Effector memory CD8-positive, alpha-beta T cell (primary cell): Measurements from ENCODE around the gene C11orf54.

Source experiments
- ATAC-seq: fragments of 150-1000 bp; cut with Tn5 transposase; replicated peaks from 2 replicates; pipeline ENCODE4 v1.10.0; 2021; ENCODE audit warnings: mild to moderate bottlenecking, moderate library complexity
- DNase-seq, 3 experiments: peaks; one replicate each; pipeline ENCODE4 v3.0.0; 2021
- H3K27ac Mint-ChIP-seq, 2 donors: one replicate each; pipeline ENCODE4 v1.8.0; 2022; ENCODE audit warnings: mild to moderate bottlenecking in 2 of 2, mixed read lengths in 2 of 2, moderate library complexity in 2 of 2
- H3K27me3 Mint-ChIP-seq, 2 donors: one replicate each; pipeline ENCODE4 v1.8.0; 2022; ENCODE audit warnings: mixed read lengths in 2 of 2
- H3K36me3 Mint-ChIP-seq: one replicate; pipeline ENCODE4 v1.8.0; 2022; ENCODE audit warnings: mild to moderate bottlenecking, moderate library complexity, mixed read lengths; ENCODE audit not compliant: insufficient read depth
- H3K4me1 Mint-ChIP-seq, 2 donors: one replicate each; pipeline ENCODE4 v1.8.0; 2022; ENCODE audit warnings: low read depth in 2 of 2, mixed read lengths in 2 of 2
- H3K4me3 Mint-ChIP-seq, 2 donors: one replicate each; pipeline ENCODE4 v1.8.0; 2022; ENCODE audit warnings: mild to moderate bottlenecking in 2 of 2, mixed read lengths in 2 of 2, moderate library complexity in 2 of 2
- H3K9me3 Mint-ChIP-seq, 2 donors: one replicate each; pipeline ENCODE4 v1.8.0; 2022; ENCODE audit warnings: mixed read lengths in 2 of 2

C11orf54 gene

DNA sequence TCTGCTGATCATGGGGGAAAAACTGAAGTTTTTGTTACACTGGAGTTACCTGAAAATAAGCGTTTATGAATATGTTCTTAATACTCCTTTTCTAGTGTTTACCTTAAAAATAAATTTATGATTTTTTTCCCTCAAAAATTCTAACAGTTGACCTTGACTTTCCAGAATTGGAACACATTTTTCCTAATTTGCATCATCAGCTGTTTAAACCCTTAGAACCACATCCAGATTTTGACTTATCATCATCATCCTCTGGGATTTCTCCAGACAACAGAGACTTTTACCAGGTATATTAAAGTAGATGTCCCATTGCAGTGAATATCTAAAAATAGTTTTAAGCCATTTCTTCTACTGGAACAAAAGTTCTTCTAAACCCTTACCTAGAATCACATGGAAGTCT lies 17.4 kb upstream of the C11orf54 start:
- H3K4me3 Mint-ChIP-seq = no peak overlapping the region
- no peak for ATAC-seq
- no peaks in the 10 kb centered on the region for H3K4me1 Mint-ChIP-seq
- DNase-seq = no peak
- H3K27me3 Mint-ChIP-seq = no peaks in the 10 kb centered on the region
- H3K36me3 Mint-ChIP-seq = peaks cover 39% of the 10 kb centered on the region
- H3K27ac Mint-ChIP-seq = peak overlapping the region in 1 of 2 donors; percentile 67
- no peaks in the 10 kb centered on the region for H3K9me3 Mint-ChIP-seq

DNA sequence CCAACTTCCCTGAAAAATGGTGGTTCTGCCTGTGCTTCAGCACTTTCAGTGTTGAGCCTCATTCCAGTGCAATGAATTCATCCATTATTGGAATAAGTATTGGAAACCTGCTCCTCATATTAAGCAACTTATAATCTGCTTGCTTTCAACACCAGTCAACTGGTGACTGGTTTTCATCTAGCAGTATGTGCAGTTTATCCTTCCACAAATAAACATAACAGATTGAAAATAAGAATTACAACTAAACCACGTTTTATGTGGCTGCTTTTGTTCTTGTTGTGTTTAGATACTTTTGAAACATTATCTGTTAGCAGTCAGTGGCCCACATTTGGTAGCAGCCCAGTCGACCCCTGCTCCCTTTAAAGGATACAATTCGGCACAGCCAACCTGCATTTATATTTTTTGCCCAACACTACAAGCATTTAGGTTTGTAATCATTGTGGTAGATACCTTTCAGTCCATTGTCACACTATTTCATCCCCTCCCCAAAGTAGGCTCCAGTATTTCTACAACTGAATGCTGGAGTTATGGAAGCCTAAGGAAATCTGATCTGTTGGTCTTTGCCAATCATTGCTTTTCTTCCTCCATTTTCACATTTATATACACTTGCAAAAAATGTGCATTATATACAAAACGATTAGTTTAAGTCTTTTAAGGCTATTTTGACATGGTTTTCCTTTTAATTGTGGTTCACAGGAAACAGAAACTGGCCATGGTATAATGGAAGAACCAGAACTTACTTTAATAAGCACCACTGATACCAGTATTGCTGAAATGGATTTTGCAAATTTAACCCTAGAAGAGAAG lies 13.3 kb upstream of the C11orf54 start:
- H3K36me3 Mint-ChIP-seq = peaks cover 69% of the 10 kb centered on the region
- no peaks in the 10 kb centered on the region for H3K27me3 Mint-ChIP-seq
- ATAC-seq = no peak
- no peak for DNase-seq
- H3K4me3 Mint-ChIP-seq = no peak overlapping the region
- peak overlapping the region; percentile 52 to 79 for H3K27ac Mint-ChIP-seq
- H3K4me1 Mint-ChIP-seq = peaks cover 0 to 7% of the 10 kb centered on the region in 2 donors
- H3K9me3 Mint-ChIP-seq = no peaks in the 10 kb centered on the region

DNA sequence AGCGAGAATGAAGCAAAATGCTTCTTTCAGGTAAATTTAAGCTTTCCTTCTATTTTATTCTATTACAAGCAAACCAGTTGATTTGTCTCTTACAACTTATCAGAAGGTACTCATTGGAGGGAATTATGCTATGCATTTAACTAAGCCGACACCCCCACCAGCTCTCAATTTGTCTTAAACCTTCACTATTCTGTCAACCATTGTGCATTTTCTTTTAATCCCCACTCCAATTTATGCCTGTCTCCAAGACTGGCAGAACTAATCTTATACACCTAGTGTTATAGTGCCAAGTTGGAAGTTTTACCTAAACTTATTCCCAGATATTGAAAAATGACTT lies 12.7 kb upstream of the C11orf54 start:
- peaks cover 74% of the 10 kb centered on the region for H3K36me3 Mint-ChIP-seq
- no peak overlapping the region for H3K4me3 Mint-ChIP-seq
- H3K27me3 Mint-ChIP-seq = no peaks in the 10 kb centered on the region

DNA sequence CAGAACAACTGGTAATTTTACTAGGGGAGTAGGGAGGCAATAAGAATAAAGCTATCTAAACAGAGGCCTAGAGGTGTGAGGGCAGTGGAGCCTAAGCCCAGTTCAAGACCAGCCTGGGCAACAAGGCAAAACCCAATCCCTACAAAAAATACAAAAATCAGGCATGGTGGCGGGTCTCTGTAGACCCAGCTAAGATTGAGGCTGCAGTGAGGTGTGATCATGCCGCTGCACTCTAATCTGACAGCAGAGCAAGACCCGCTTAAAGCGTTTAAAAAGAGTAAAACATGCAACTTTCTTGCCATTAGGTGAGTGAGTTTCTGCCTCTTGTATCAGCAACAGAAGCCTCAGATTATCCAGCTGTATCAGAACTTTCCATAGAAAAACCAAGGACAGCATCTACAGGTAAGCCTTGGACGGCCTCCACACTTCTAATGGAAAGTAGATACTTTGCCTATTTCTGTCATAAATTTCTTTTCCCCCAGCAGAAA lies 12.3 kb upstream of the C11orf54 start:
- ATAC-seq (no peak), DNase-seq (no peak)
- peaks cover 2 to 15% of the 10 kb centered on the region in 2 donors for H3K4me1 Mint-ChIP-seq
- H3K27me3 Mint-ChIP-seq = no peaks in the 10 kb centered on the region
- no peaks in the 10 kb centered on the region for H3K9me3 Mint-ChIP-seq
- no peak overlapping the region for H3K4me3 Mint-ChIP-seq
- no peak overlapping the region for H3K27ac Mint-ChIP-seq
- H3K36me3 Mint-ChIP-seq = peaks cover 77% of the 10 kb centered on the region

More for the DNA sequence above, 12.7 kb upstream of the C11orf54 start:
- ATAC-seq (no peak), DNase-seq (no peak)
- Mint-ChIP-seq H3K27ac (peak overlapping the region; percentile 52 to 79), H3K9me3 (no peaks in the 10 kb centered on the region), H3K4me1 (peaks cover 2 to 13% of the 10 kb centered on the region in 2 donors)

DNA sequence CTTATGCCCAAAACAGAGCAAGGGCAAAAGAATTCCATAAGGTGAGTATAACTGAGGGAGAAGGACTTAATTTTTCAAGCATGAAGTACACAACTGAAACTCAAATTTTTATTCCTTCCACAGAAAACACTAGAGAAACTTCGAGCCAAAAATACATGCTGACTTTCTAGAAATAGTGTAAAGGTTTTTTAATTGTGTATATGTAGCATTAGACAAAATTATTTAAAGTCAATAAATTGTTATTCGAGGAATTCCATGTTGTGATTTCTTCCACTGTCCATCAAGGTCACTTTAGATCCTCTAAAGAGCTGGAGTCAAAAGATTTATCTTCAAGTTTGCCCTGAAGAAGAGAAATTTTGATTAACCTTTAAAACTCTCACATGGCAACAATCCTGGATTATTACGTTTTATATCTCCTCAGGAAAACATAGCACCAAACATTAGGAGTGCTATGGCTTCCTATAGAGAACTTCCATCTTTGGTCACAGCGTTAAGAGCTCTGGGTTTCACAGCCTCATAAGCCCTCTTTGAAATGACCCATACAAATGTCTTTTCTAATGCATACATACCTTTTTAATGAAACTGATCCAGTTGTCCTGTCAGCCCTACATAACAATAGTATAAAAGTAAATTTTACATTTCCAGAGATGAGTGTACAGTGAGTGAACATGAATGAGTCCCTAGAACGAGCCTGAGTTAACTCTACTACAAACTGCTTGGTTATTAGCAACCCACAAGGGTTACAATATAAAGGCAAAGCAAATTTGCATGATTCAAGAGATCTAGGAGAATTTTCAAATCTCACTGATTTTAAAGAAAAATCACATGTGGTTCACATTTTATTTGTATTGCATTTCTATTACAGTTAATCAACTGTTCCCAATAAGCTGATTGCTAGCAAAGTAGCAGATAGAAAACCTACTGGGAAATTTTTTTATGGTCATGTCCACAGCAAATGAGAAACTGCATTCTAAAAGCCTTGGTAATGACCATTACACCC lies 11.1 kb upstream of the C11orf54 start:
- Mint-ChIP-seq H3K27me3 (no peaks in the 10 kb centered on the region), H3K27ac (peak overlapping the region in 1 of 2 donors; percentile 38), H3K36me3 (peaks cover 86% of the 10 kb centered on the region), H3K4me1 (peaks cover 10 to 27% of the 10 kb centered on the region in 2 donors), H3K9me3 (no peaks in the 10 kb centered on the region), H3K4me3 (no peak overlapping the region)
- DNase-seq = no peak
- no peak for ATAC-seq

DNA sequence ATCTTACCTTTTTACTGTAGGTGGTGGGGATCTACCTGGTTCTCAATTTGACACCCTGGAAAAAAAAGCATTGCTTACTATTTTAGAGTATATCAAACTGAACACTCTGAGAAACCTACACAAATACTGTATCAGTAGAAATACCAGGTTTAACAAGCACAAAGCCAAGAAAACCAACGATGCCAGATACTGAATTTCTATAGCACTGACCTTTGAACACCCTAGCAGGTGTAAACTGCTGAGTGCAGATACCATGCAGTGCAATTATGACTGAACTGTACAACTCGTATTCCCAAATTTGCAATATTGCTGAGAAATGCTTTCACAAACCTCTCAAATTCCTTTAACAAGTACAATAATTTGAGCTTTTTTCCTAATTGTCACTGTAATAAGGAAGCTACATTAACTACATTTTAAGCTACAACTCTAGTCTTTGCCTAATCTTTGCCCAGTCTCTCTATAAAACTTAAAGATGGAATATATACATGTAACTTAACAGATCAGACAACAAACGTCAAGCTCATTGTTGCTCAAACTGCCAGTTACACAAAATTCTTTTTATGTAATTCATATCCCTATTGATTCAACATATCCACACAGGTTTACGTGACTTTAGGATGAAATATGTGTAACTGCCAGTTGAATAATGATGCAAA lies 9.1 kb upstream of the C11orf54 start:
- ATAC-seq (no peak), DNase-seq (no peak)
- H3K27me3 Mint-ChIP-seq = no peaks in the 10 kb centered on the region
- peaks cover 20 to 42% of the 10 kb centered on the region in 2 donors for H3K4me1 Mint-ChIP-seq
- peaks cover 99% of the 10 kb centered on the region for H3K36me3 Mint-ChIP-seq
- no peaks in the 10 kb centered on the region for H3K9me3 Mint-ChIP-seq
- H3K27ac Mint-ChIP-seq = peak overlapping the region; percentile 59 to 72
- H3K4me3 Mint-ChIP-seq = no peak overlapping the region

DNA sequence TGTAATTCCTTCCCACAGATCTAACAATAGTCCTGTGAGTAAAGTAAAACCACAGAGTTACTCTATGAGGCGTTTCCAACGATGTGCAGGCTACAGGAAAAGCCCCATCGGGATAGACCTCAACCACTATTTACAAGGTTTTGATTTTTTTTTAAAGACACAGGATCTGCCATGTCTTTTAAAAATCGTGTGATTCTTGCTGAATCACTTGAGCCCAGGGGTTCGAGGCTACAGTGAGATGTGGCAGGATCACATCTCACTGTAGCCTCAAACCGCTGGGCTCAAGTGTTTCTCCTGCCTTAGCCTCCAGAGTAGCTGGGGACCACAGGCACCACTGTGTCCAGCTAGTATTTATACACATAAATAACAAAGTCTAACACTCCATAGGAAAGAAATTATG lies 8.0 kb upstream of the C11orf54 start:
- no peak overlapping the region for H3K4me3 Mint-ChIP-seq
- no peaks in the 10 kb centered on the region for H3K27me3 Mint-ChIP-seq
- ATAC-seq (no peak), DNase-seq (no peak)
- peaks cover 99% of the 10 kb centered on the region for H3K36me3 Mint-ChIP-seq
- peak overlapping the region; percentile 59 to 72 for H3K27ac Mint-ChIP-seq
- H3K4me1 Mint-ChIP-seq = peaks cover 28 to 52% of the 10 kb centered on the region in 2 donors
- H3K9me3 Mint-ChIP-seq = no peaks in the 10 kb centered on the region

DNA sequence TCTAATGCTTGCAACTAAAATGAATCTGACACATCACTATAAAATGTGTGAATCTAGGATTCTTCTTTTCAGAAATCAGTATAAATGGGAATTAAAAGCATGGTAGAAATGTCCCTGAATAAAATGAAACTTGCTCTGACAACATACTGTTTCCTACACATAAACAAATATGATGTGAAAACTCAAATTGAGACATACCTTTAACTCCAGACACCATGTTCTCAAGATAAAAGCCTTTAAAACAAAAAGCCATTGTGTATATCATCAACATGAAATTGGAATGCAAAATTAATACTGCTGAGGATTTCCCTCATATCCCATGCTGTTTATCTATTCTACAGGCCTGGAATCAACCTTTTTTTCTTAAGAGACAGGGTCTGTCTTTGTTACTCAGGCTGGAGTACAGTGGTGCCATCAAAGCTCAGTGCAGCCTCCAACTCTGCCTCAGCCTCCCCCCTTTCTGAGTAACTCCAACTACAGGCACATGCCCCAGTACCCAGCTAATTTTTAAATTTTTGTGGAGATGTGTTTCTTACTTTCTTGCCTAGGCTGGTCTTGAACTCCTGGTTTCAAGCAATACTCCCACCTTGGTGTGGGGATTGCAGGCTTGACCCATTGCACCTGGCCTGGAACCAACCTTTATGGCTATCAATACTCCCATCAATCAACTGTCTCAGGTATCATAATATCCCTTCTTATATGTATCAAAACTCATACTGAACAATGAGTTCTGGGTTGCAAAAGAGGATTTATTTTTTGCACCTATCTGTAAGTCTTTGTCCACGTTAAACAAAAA lies 6.8 kb upstream of the C11orf54 start:
- ATAC-seq (no peak), DNase-seq (no peak)
- Mint-ChIP-seq H3K27ac (peak overlapping the region; percentile 98 to 100), H3K4me1 (peaks cover 39 to 63% of the 10 kb centered on the region in 2 donors), H3K9me3 (no peaks in the 10 kb centered on the region), H3K4me3 (peak overlapping the region in 1 of 2 donors; percentile 22), H3K27me3 (no peaks in the 10 kb centered on the region), H3K36me3 (peaks cover 99% of the 10 kb centered on the region)

DNA sequence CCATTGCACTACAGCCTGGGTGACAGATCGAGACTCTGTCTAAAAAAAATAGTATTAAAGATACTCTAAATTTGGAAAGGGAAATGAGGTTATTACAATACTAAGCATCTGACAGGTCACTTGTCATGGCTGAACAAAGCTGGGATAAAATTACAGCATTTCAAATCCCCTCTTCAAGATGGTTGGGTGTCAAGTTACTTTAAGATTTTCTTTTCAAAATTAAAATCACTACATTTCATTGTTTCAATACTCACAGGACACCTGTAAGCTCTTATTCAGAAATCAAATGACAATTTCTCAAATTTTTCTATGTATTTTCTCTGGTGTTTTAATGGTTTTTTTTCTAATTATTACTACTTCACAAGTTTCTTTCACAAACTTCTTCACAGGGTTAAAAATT lies 5.8 kb upstream of the C11orf54 start:
- H3K36me3 Mint-ChIP-seq = peaks cover 99% of the 10 kb centered on the region

DNA sequence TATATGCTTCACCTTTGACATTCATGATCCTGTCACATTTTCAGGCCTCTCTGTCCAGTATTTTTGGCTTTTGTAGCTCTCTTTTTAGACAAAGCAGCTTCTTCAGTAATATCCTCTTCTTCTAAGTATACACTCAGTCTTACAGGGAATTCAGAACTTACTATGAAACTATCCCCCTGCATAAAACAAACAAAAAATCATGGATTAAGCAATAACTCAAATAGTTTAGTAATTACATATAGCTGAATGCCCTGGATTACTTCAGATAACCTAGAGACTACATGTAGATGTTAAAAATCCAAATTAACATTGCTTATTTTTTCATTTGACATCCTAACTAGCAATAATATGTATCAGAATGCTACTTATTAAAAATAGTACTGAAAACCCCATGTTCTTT lies 5.3 kb upstream of the C11orf54 start:
- peak overlapping the region in 1 of 2 donors; percentile 96 for H3K4me3 Mint-ChIP-seq
- H3K36me3 Mint-ChIP-seq = peaks cover 99% of the 10 kb centered on the region
- no peaks in the 10 kb centered on the region for H3K27me3 Mint-ChIP-seq
- H3K4me1 Mint-ChIP-seq = peaks cover 51 to 78% of the 10 kb centered on the region in 2 donors
- H3K27ac Mint-ChIP-seq = peak overlapping the region; percentile 98 to 100
- DNase-seq (no peak), ATAC-seq (no peak)
- no peaks in the 10 kb centered on the region for H3K9me3 Mint-ChIP-seq

More for the DNA sequence above, 5.8 kb upstream of the C11orf54 start:
- no peak for DNase-seq
- H3K27ac Mint-ChIP-seq = peak overlapping the region; percentile 98 to 100
- no peak overlapping the region for H3K4me3 Mint-ChIP-seq
- H3K4me1 Mint-ChIP-seq = peaks cover 46 to 73% of the 10 kb centered on the region in 2 donors
- no peak for ATAC-seq
- no peaks in the 10 kb centered on the region for H3K27me3 Mint-ChIP-seq
- no peaks in the 10 kb centered on the region for H3K9me3 Mint-ChIP-seq

DNA sequence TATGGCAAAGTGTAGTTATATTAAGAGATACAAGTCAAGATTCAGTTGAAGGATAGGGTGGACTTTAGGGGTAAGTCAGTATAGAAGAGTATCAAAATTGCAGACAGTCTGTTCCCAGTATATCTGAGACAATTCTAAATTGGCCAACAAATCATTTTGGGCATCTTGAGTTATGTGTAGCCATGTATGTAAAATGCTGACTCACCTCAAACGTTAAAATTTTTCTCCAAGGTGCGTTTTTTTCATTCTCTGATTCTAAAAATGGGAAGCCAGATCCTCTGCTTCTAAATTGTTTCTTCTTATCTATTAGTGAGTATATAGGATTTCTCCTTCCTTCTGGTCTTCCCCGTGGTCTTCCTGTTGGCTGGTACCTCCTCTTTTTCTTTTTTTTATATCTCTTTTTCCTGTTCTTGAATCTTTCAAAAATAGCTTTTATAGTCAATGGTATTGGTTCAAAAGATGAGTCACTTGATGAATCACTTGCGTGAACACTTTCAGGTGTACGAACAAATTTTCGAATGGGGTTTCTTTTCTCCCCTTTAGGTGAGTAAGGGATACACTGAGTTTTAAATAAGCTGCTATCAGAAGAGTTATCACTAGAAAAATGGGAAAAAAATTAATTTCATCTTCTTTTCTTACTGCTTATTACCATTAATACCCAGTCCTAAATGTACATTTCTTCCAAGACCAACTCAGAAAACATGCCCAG lies 3.4 kb upstream of the C11orf54 start:
- Mint-ChIP-seq H3K4me1 (peaks cover 56 to 72% of the 10 kb centered on the region in 2 donors), H3K27ac (peak overlapping the region; percentile 98 to 100), H3K27me3 (no peaks in the 10 kb centered on the region), H3K9me3 (no peaks in the 10 kb centered on the region), H3K36me3 (peaks cover 93% of the 10 kb centered on the region), H3K4me3 (peak overlapping the region; percentile 96 to 98)
- DNase-seq = no peak
- no peak for ATAC-seq

DNA sequence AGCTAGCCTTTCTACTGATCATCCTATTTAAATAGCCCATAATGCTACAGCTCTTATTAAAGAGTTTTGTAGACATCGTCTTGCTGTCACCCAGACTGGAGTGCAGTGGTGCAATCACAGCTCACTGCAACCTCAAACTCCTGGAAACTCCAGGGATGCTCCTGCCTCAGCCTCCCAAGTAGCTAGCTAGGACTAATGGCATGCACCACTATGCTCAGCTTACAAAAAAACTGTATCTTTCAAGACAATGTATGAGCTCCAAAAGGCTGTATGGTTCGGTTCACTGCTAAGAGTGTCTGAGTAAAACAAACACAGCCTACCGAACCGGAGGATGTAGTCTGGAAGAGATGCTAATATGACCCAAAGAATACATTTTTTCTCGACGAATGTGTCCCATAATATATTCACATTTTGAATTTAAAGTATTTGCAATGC lies 2.8 kb upstream of the C11orf54 start:
- peaks cover 90% of the 10 kb centered on the region for H3K36me3 Mint-ChIP-seq
- H3K4me1 Mint-ChIP-seq = peaks cover 55 to 68% of the 10 kb centered on the region in 2 donors
- H3K27me3 Mint-ChIP-seq = no peaks in the 10 kb centered on the region
- H3K27ac Mint-ChIP-seq = peak overlapping the region; percentile 98 to 100
- no peak for ATAC-seq
- no peaks in the 10 kb centered on the region for H3K9me3 Mint-ChIP-seq
- DNase-seq = no peak
- peak overlapping the region; percentile 96 to 98 for H3K4me3 Mint-ChIP-seq
